Measurements from ENCODE around the gene C5orf47. TPM values are rescaled to one million over a fixed set of nuclear protein-coding genes. Genes with fewer than 3 reads are reported as not detected.
A peak's percentile ranks its signal among the peaks of the same experiment; 100 is the strongest.
"Not testable (repeated sequence)": the region's sequence is repeated elsewhere in the genome, so short reads cannot be mapped to it uniquely, and the experiment has no call there.

C5orf47 gene
- total and polyA plus RNA-seq, 7 donors, result not detected

DNA sequence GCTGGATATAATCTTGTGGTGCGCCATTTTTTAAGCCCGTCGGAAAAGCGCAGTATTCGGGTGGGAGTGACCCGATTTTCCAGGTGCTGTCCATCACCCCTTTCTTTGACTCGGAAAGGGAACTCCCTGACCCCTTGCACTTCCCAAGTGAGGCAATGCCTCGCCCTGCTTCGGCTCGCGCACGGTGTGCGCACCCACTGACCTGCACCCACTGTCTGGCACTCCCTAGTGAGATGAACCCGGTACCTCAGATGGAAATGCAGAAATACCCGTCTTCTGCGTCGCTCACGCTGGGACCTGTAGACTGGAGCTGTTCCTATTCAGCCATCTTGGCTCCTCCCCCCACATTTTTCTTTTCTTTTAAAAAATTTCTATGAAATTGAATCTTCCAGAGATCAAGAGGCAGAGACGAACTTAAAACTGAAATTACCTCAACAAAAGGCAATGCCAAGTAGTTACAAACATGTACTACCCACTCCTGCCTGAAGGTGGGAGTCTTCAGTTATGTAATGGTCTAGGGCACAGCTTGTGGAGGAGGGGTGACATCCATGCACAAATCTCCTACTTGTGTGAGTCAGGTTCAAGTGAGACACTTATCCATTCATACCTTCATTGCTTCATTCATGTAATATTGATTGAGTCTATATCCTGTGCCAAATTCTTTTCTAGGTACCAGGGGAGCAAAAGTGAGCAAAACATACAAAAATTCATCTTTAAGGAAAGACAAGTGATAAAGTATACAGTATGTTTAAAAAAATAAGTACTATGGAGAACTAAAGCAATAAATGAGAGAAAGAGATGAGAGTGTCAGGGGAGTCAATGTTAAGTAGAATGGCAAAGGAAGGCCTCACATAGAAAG, 31.3 kb downstream of the C5orf47 start:
- not testable (repeated sequence) for H3K4me1 ChIP-seq, H3K4me3 ChIP-seq

DNA sequence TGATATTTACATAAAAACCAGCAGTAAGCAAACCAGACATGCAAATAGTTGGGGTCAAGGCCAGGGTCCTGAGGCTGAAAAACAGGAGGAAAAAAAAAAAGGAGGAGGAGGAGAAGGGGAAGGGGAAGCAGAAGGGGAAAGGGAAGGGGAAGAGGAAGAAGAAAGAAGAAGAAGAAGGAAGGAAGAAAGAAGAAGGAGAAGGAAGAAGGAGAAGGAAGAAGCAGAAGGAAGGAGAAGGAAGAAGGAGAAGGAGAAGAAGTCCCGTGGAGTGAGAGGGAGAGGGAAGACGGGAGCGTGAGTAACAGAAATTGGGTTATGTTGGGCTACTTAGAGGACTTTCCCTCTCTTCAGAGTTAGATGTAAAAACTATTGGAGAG, 31.9 kb downstream of the C5orf47 start:
- TF ChIP-seq, protein P1, sequence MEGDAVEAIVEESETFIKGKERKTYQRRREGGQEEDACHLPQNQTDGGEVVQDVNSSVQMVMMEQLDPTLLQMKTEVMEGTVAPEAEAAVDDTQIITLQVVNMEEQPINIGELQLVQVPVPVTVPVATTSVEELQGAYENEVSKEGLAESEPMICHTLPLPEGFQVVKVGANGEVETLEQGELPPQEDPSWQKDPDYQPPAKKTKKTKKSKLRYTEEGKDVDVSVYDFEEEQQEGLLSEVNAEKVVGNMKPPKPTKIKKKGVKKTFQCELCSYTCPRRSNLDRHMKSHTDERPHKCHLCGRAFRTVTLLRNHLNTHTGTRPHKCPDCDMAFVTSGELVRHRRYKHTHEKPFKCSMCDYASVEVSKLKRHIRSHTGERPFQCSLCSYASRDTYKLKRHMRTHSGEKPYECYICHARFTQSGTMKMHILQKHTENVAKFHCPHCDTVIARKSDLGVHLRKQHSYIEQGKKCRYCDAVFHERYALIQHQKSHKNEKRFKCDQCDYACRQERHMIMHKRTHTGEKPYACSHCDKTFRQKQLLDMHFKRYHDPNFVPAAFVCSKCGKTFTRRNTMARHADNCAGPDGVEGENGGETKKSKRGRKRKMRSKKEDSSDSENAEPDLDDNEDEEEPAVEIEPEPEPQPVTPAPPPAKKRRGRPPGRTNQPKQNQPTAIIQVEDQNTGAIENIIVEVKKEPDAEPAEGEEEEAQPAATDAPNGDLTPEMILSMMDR (IDR thresholded peaks at IDR 0.05), result no peak
- TF ChIP-seq POLR2A (IDR thresholded peaks at IDR 0.05), result no peak
- TF ChIP-seq EP300 (IDR thresholded peaks at IDR 0.05), result no peak
- TF ChIP-seq POLR2AphosphoS5 (IDR thresholded peaks at IDR 0.05), result no peak
- H3K36me3 ChIP-seq, result no peaks in the 10 kb centered on the region
- no peak overlapping the region for H3K4me3 ChIP-seq
- no peak for DNase-seq
- no peak overlapping the region for H3K27ac ChIP-seq
- H3K4me1 ChIP-seq, result no peaks in the 10 kb centered on the region
- 80 to 82% methylated on average over 3 of the region's 3 CpGs for WGBS, 2 donors
- H3K9me3 ChIP-seq, result no peaks in the 10 kb centered on the region
- H3K27me3 ChIP-seq, result no peaks in the 10 kb centered on the region
- intact Hi-C loops (cut with DNase I), result no loop called here

More for the DNA sequence above, 31.3 kb downstream of the C5orf47 start:
- WGBS, 2 donors, result 65 to 85% methylated on average over 16 of the region's 19 CpGs
- H3K27ac ChIP-seq; H3K36me3 ChIP-seq; intact Hi-C loops (cut with DNase I); H3K27me3 ChIP-seq; H3K9me3 ChIP-seq; DNase-seq: not testable (repeated sequence)
- TF ChIP-seq, protein P1 (IDR thresholded peaks at IDR 0.05), result peak in 3 of 4 experiments; percentile 19 to 27 (median 24)

DNA sequence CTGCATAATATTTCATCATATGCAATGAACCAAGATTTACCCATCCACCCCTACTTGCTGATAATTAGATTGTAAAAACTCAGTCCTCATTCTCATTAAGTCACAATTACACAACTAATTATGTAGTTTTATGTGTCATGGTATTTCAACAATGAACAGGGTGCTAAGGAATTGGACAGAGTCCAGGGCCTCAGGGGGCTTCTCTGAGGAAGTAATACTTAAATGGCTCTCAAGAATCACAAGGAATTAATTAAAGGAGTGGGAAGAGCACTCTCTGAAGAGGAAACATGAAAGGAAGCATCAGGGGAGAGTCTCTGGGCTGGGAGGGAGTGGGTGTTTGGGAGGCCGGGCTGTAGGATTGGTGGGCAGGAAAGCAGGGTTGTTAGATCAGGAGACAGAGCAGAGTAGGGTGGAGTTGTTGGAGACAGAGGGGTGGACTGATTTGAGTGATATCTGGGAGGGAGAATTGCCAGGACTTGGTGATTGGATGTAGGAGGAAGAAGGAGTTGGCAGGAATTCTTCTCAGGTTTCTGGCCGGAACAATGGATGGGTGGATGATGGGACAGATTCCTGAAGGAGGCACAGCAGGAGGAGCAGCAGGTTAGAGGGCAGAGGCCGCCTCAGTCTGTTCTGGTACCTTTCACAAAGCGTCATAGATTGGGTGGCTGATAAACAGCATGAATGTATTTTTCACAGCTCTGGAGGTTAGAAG, 33.6 kb downstream of the C5orf47 start:
- no peaks in the 10 kb centered on the region for H3K9me3 ChIP-seq
- no peaks in the 10 kb centered on the region for H3K36me3 ChIP-seq
- no peak for TF ChIP-seq EP300 (IDR thresholded peaks at IDR 0.05)
- TF ChIP-seq, protein P1 (IDR thresholded peaks at IDR 0.05), result no peak
- no peak for TF ChIP-seq POLR2A (IDR thresholded peaks at IDR 0.05)
- TF ChIP-seq POLR2AphosphoS5 (IDR thresholded peaks at IDR 0.05), result no peak
- intact Hi-C loops (cut with DNase I), result no loop called here
- DNase-seq, result no peak
- no peak overlapping the region for H3K27ac ChIP-seq
- 50 to 68% methylated on average over 4 of the region's 4 CpGs for WGBS, 2 donors
- no peaks in the 10 kb centered on the region for H3K27me3 ChIP-seq
- no peaks in the 10 kb centered on the region for H3K4me1 ChIP-seq
- no peak overlapping the region for H3K4me3 ChIP-seq

GRCh38 chr5:174030286-174030685, 41.3 kb downstream of the C5orf47 start:
- no peaks in the 10 kb centered on the region for H3K27me3 ChIP-seq
- H3K36me3 ChIP-seq, result no peaks in the 10 kb centered on the region
- intact Hi-C loops (cut with DNase I), result no loop called here
- TF ChIP-seq, protein P1 (IDR thresholded peaks at IDR 0.05), result no peak
- TF ChIP-seq POLR2A (IDR thresholded peaks at IDR 0.05), result no peak
- no peak for TF ChIP-seq EP300 (IDR thresholded peaks at IDR 0.05)
- H3K9me3 ChIP-seq, result peaks cover 0 to 8% (median 4%) of the 10 kb centered on the region in 4 donors
- H3K27ac ChIP-seq, result no peak overlapping the region
- 82 to 89% methylated on average over 2 of the region's 2 CpGs for WGBS, 2 donors
- no peak for DNase-seq
- H3K4me1 ChIP-seq, result no peaks in the 10 kb centered on the region
- H3K4me3 ChIP-seq, result no peak overlapping the region

Data from sigmoid colon (tissue), 7 donors.